H9 (cell line): Measurements from ENCODE around the gene FREM2. TPM values are rescaled to one million over a fixed set of nuclear protein-coding genes. Genes with fewer than 3 reads are reported as not detected.

Experiments
- DNase-seq: peaks from one replicate; pipeline ENCODE4 v3.0.0-alpha.2; 2017
- H2AFZ ChIP-seq: one replicate; pipeline ENCODE4 v1.6.1; 2013; ENCODE audit warnings: mild to moderate bottlenecking, low read length, control low read depth, moderate library complexity
- H2AK5ac ChIP-seq: 2 replicates; pipeline ENCODE4 v1.6.1; 2013; ENCODE audit warnings: low read length, control low read depth, mixed read lengths; ENCODE audit not compliant: insufficient read length
- H2BK120ac ChIP-seq: one replicate; pipeline ENCODE4 v1.6.1; 2013; ENCODE audit warnings: low read depth, mild to moderate bottlenecking, low read length, control low read depth, inconsistent platforms; ENCODE audit not compliant: poor library complexity, severe bottlenecking
- H2BK12ac ChIP-seq: 2 replicates; pipeline ENCODE4 v1.6.1; 2013; ENCODE audit warnings: low read length, control low read depth, mixed read lengths, low read depth; ENCODE audit not compliant: insufficient read length
- H2BK15ac ChIP-seq: 2 replicates; pipeline ENCODE4 v1.6.1; 2013; ENCODE audit warnings: low read depth, low read length, control low read depth
- H2BK20ac ChIP-seq: one replicate; pipeline ENCODE4 v1.6.1; 2013; ENCODE audit warnings: low read depth, mild to moderate bottlenecking, low read length, control low read depth, inconsistent platforms; ENCODE audit not compliant: poor library complexity, severe bottlenecking
- H2BK5ac ChIP-seq: 2 replicates; pipeline ENCODE4 v1.6.1; 2013; ENCODE audit warnings: low read length, control low read depth, mixed read lengths; ENCODE audit not compliant: insufficient read length
- H3K14ac ChIP-seq: 2 replicates; pipeline ENCODE4 v1.6.1; 2013; ENCODE audit warnings: low read length, control low read depth; ENCODE audit not compliant: insufficient read depth
- H3K18ac ChIP-seq: 2 replicates; pipeline ENCODE4 v1.6.1; 2013; ENCODE audit warnings: low read depth, mild to moderate bottlenecking, mixed read lengths, low read length, control low read depth; ENCODE audit not compliant: insufficient read length
- H3K23ac ChIP-seq: 2 replicates; pipeline ENCODE4 v1.6.1; 2013; ENCODE audit warnings: low read length, control low read depth, mixed read lengths, low read depth; ENCODE audit not compliant: insufficient read length
- H3K23me2 ChIP-seq: 2 replicates; pipeline ENCODE4 v1.6.1; 2013; ENCODE audit warnings: low read depth, mild to moderate bottlenecking, mixed read lengths, low read length, control low read depth; ENCODE audit not compliant: insufficient read length, poor library complexity, severe bottlenecking
- H3K27ac ChIP-seq: 2 replicates; pipeline ENCODE4 v1.5.1; 2013; ENCODE audit warnings: low read length, control low read depth, mixed read lengths, low read depth; ENCODE audit not compliant: insufficient read length
- H3K27me3 ChIP-seq: 2 replicates; pipeline ENCODE4 v1.6.1; 2013; ENCODE audit warnings: low read length, control low read depth, inconsistent platforms; ENCODE audit not compliant: insufficient read depth
- H3K4ac ChIP-seq: 2 replicates; pipeline ENCODE4 v1.6.1; 2013; ENCODE audit warnings: low read depth, mild to moderate bottlenecking, control low read depth, inconsistent platforms, low read length, moderate library complexity
- H3K4me1 ChIP-seq: 2 replicates; pipeline ENCODE4 v1.6.1; 2013; ENCODE audit warnings: low read length, control low read depth, inconsistent platforms; ENCODE audit not compliant: insufficient read depth
- H3K4me2 ChIP-seq: 2 replicates; pipeline ENCODE4 v1.6.1; 2013; ENCODE audit warnings: low read length, control low read depth, mixed read lengths; ENCODE audit not compliant: insufficient read length, insufficient read depth
- H3K56ac ChIP-seq: 2 replicates; pipeline ENCODE4 v1.6.1; 2013; ENCODE audit warnings: low read depth, mild to moderate bottlenecking, mixed read lengths, low read length, control low read depth; ENCODE audit not compliant: insufficient read length
- H3K79me1 ChIP-seq: 2 replicates; pipeline ENCODE4 v1.6.1; 2013; ENCODE audit warnings: low read depth, mild to moderate bottlenecking, moderate library complexity, low read length, control low read depth, inconsistent platforms; ENCODE audit not compliant: insufficient read depth, poor library complexity, severe bottlenecking
- H3K79me2 ChIP-seq: 2 replicates; pipeline ENCODE4 v1.6.1; 2013; ENCODE audit warnings: low read length, control low read depth, inconsistent platforms; ENCODE audit not compliant: insufficient read depth
- H3K9ac ChIP-seq: 2 replicates; pipeline ENCODE4 v1.6.1; 2013; ENCODE audit warnings: low read length, control low read depth, mixed read lengths; ENCODE audit not compliant: insufficient read length; ENCODE audit errors: extremely low read depth
- H3K9me3 ChIP-seq: one replicate; pipeline ENCODE4 v1.6.1; 2013; ENCODE audit warnings: low read depth, low read length, inconsistent platforms; ENCODE audit not compliant: control insufficient read depth
- H3T11ph ChIP-seq: one replicate; pipeline ENCODE4 v1.6.1; 2013; ENCODE audit warnings: mild to moderate bottlenecking, low read length, control low read depth, inconsistent platforms
- H4K20me1 ChIP-seq: one replicate; pipeline ENCODE4 v1.6.1; 2013; ENCODE audit not compliant: control insufficient read depth, insufficient read length, insufficient read depth
- H4K5ac ChIP-seq: 2 replicates; pipeline ENCODE4 v1.6.1; 2013; ENCODE audit warnings: low read depth, mild to moderate bottlenecking, mixed read lengths, low read length, control low read depth; ENCODE audit not compliant: insufficient read length
- H4K8ac ChIP-seq: replicated peaks from 2 replicates; pipeline ENCODE4 v1.6.1; 2013; ENCODE audit warnings: low read length, control low read depth, mixed read lengths, low read depth; ENCODE audit not compliant: insufficient read length
- H4K91ac ChIP-seq: 2 replicates; pipeline ENCODE4 v1.6.1; 2013; ENCODE audit warnings: low read depth, mild to moderate bottlenecking, moderate library complexity, mixed read lengths, low read length, control low read depth; ENCODE audit not compliant: insufficient read length
- H3K27ac Mint-ChIP-seq, 3 experiments: 2 replicates in 2 of 3; 3 replicates in 1 of 3; pipeline ENCODE4 v1.8.0; 2020 to 2021; ENCODE audit warnings: mixed read lengths in 3 of 3, mild to moderate bottlenecking in 1 of 3, moderate library complexity in 1 of 3
- H3K27me3 Mint-ChIP-seq: 2 replicates; pipeline ENCODE4 v1.8.0; 2021; ENCODE audit warnings: low read depth, mild to moderate bottlenecking, moderate library complexity, mixed read lengths
- H3K36me3 Mint-ChIP-seq, 3 experiments: 2 replicates in 2 of 3; 3 replicates in 1 of 3; pipeline ENCODE4 v1.8.0; 2020 to 2021; ENCODE audit warnings: low read depth in 3 of 3, mixed read lengths in 3 of 3; ENCODE audit not compliant: insufficient read depth in 1 of 3
- H3K4me1 Mint-ChIP-seq, 2 experiments: 2 replicates each; pipeline ENCODE4 v1.8.0; 2020; ENCODE audit warnings: mixed read lengths in 2 of 2
- H3K4me3 Mint-ChIP-seq, 2 experiments: 2 replicates in 1 of 2; 3 replicates in 1 of 2; pipeline ENCODE4 v1.8.0; 2020 to 2021; ENCODE audit warnings: mild to moderate bottlenecking in 2 of 2, mixed read lengths in 2 of 2, moderate library complexity in 1 of 2
- H3K9me3 Mint-ChIP-seq, 2 experiments: 2 replicates in 1 of 2; 3 replicates in 1 of 2; pipeline ENCODE4 v1.8.0; 2020; ENCODE audit warnings: mild to moderate bottlenecking in 2 of 2, mixed read lengths in 2 of 2, moderate library complexity in 1 of 2
- CTCF ChIP-seq: fragments of 200-600 bp; sonication (generic); conservative IDR thresholded peaks from 3 replicates; pipeline ENCODE4 v1.8.0; 2021; ENCODE audit warnings: antibody characterized with exemption, mild to moderate bottlenecking
- WGBS: extraction: QIAGEN DNeasy Blood & Tissue Kit; methylation state at CpG from one replicate; pipeline ENCODE4 v1.1.7; 2013; ENCODE audit warnings: missing lambda C conversion rate, low lambda C conversion rate, mixed read lengths; ENCODE audit not compliant: insufficient read length; ENCODE audit errors: extremely low coverage; 5-methylcytosine and 5-hydroxymethylcytosine counted together
- total RNA-seq: library from RNA; stranded (reverse); gene quantifications from 2 replicates; pipeline ENCODE4 v1.2.1, GENCODE V29; 2021

Gene FREM2
- total RNA-seq, 1 experiment from 2014 or later = 16.0 TPM

DNA sequence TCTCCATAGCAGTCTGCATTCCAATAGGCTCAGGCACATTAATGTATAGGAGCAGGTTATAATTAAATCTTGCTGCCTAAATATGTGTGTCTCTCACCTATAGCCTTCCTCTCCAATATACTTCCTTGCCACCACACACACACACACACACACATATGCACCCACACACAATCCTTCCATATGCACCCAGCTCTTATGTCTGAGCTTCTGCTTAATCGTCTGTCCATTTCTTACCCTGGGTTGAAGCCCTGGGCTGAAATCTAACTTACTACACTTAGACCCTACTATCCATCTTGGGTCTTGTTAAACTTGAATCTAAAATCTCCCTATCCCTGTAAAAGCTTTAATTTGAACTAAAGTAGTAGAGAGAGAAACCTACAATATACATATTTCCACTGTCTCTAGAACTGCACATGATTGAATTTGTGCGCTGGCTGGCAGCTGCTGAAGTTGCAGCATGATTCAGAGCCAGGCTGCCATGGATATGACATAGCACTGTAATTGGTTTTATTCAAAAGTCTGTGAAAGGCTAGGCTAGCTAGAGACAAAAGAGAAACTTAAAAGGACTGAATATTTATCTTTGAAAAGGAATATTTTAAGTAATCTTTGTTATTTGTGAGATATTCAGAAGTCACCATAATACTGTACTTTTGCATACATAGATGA is 25.7 kb upstream of the FREM2 start:
- H2BK15ac ChIP-seq = no peak overlapping the region
- H3K27ac ChIP-seq = no peak overlapping the region
- no peak overlapping the region for H2BK20ac ChIP-seq
- H3K4me1 ChIP-seq = no peaks in the 10 kb centered on the region
- no peak overlapping the region for H3K4ac ChIP-seq
- H3K14ac ChIP-seq = no peak overlapping the region
- no CpG with 5 or more reads among the region's 2 CpGs for WGBS
- H2BK120ac ChIP-seq = no peak overlapping the region
- no peak overlapping the region for H3K56ac ChIP-seq
- H2BK5ac ChIP-seq = no peak overlapping the region
- no peak overlapping the region for H3K4me2 ChIP-seq
- H3K27me3 ChIP-seq = no peaks in the 10 kb centered on the region
- H3T11ph ChIP-seq = no peak overlapping the region
- no peak overlapping the region for H3K23ac ChIP-seq
- no peaks in the 10 kb centered on the region for H3K4me1 Mint-ChIP-seq
- H3K23me2 ChIP-seq = no peaks in the 10 kb centered on the region
- no peak overlapping the region for H3K18ac ChIP-seq
- H3K79me1 ChIP-seq = no peaks in the 10 kb centered on the region
- H3K9me3 ChIP-seq = no peaks in the 10 kb centered on the region
- H2AFZ ChIP-seq = no peak overlapping the region
- no peaks in the 10 kb centered on the region; a peak in 1 of 5 replicates for H3K9me3 Mint-ChIP-seq
- H2BK12ac ChIP-seq = no peak overlapping the region
- no peaks in the 10 kb centered on the region for H3K27me3 Mint-ChIP-seq
- no peak overlapping the region for H4K8ac ChIP-seq
- no peaks in the 10 kb centered on the region for H3K79me2 ChIP-seq
- H3K27ac Mint-ChIP-seq = no peak overlapping the region; a peak in 1 of 7 replicates
- no peak overlapping the region for H4K91ac ChIP-seq
- H3K9ac ChIP-seq = no peak overlapping the region
- no peak overlapping the region for H2AK5ac ChIP-seq
- H3K4me3 Mint-ChIP-seq = no peak overlapping the region
- no peaks in the 10 kb centered on the region for H4K20me1 ChIP-seq
- no peaks in the 10 kb centered on the region for H3K36me3 Mint-ChIP-seq
- no peak for TF ChIP-seq CTCF
- DNase-seq = no peak
- H4K5ac ChIP-seq = no peak overlapping the region
